Memory B cell (primary cell): ENCODE data around the gene ITCH.
"Not testable (repeated sequence)": the region's sequence is repeated elsewhere in the genome, so short reads cannot be mapped to it uniquely, and the experiment has no call there.

Experiments used
- ATAC-seq: fragments of 150-1000 bp; cut with Tn5 transposase; 2 replicates; pipeline ENCODE4 v1.10.0; 2021; ENCODE audit warnings: low read depth, mild to moderate bottlenecking, moderate library complexity
- DNase-seq, 2 donors: peaks; one replicate each; pipeline ENCODE4 v3.0.0; 2022; ENCODE audit warnings: low spot score in 2 of 2
- H3K27ac Mint-ChIP-seq: one replicate; pipeline ENCODE4 v1.8.0; 2022; ENCODE audit warnings: mild to moderate bottlenecking, moderate library complexity, mixed read lengths
- H3K27me3 Mint-ChIP-seq: one replicate; pipeline ENCODE4 v1.8.0; 2022; ENCODE audit warnings: mixed read lengths
- H3K36me3 Mint-ChIP-seq: one replicate; pipeline ENCODE4 v1.8.0; 2022; ENCODE audit warnings: mild to moderate bottlenecking, mixed read lengths
- H3K4me1 Mint-ChIP-seq: one replicate; pipeline ENCODE4 v1.8.0; 2022; ENCODE audit warnings: mixed read lengths
- H3K4me3 Mint-ChIP-seq: one replicate; pipeline ENCODE4 v1.8.0; 2022; ENCODE audit warnings: mild to moderate bottlenecking, moderate library complexity, mixed read lengths
- H3K9me3 Mint-ChIP-seq: one replicate; pipeline ENCODE4 v1.8.0; 2022; ENCODE audit warnings: mixed read lengths

The ITCH gene

DNA sequence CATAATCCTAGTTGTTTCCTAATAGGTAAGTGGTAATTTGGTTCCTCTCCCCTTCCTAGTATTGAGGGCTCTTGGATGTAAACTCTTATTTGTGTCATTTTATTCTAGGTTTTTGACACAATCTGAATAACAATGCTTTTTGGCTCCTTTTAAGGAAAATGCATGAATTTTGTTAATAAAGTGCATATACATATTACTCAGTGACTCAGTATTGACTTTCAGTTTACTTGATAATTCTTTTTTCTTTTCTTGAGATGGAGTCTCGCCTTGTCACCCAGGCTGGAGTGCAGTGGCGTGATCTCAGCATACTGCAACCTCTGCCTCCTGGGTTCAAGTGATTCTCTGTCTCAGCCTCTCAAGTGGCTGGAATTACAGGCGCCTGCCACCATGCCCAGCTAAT lies 19.1 kb downstream of the ITCH start:
- DNase-seq (no peak), ATAC-seq (no peak)
- Mint-ChIP-seq H3K4me1 (peaks cover 6% of the 10 kb centered on the region), H3K27ac (no peak overlapping the region), H3K36me3 (no peaks in the 10 kb centered on the region), H3K4me3 (no peak overlapping the region), H3K9me3 (no peaks in the 10 kb centered on the region), H3K27me3 (no peaks in the 10 kb centered on the region)

DNA sequence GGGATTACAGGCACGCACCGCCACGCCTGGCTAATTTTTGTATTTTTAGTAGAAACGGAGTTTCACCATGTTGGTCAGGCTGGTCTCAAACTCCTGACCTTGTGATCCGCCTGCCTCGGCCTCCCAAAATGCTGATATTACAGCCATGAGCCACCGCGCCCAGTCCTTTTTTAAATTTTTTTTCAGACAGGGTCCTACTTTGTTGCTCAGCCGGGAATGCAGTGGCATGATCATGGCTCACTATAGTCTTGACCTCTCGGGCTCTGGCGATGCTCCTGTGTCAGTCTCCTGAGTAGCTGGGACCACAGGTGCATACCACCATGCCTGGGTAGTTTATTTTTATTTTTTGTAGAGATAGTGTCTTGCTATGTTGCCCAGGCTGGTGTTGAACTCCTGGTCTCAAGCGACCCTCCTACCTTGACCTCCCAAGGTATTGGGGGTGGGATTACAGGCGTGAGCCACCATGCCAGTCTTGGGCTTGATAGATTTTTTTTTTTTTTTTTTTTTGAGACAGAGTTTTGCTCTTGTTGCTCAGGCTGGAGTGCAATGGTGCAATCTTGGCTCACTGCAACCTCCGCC lies 19.9 kb downstream of the ITCH start:
- H3K4me1 Mint-ChIP-seq, H3K27me3 Mint-ChIP-seq, DNase-seq, ATAC-seq, H3K36me3 Mint-ChIP-seq, H3K27ac Mint-ChIP-seq, H3K9me3 Mint-ChIP-seq, H3K4me3 Mint-ChIP-seq: not testable (repeated sequence)

DNA sequence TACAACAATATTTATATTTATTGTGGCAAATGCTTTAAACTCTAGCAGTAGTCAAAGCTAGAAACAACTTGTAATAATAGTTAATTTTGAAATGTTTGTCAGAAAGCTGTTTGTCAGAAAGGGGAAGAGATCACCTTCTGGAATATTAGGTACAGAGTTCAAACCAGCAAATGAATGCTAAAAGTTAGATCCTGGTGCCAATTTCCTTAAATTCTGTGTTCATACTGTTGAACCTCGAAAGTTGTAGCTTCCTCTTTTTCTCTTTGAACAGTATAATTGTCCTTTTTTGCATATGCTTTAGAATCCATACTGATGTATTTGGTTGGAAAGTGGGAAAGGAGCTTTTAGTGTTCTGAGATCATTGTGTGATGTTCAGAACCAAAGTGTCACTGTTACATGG lies 22.4 kb downstream of the ITCH start:
- Mint-ChIP-seq H3K9me3 (no peaks in the 10 kb centered on the region), H3K4me3 (no peak overlapping the region), H3K4me1 (peaks cover 22% of the 10 kb centered on the region), H3K36me3 (peaks cover 8% of the 10 kb centered on the region), H3K27ac (no peak overlapping the region), H3K27me3 (no peaks in the 10 kb centered on the region)
- DNase-seq, result no peak
- peak; percentile 52 for ATAC-seq

DNA sequence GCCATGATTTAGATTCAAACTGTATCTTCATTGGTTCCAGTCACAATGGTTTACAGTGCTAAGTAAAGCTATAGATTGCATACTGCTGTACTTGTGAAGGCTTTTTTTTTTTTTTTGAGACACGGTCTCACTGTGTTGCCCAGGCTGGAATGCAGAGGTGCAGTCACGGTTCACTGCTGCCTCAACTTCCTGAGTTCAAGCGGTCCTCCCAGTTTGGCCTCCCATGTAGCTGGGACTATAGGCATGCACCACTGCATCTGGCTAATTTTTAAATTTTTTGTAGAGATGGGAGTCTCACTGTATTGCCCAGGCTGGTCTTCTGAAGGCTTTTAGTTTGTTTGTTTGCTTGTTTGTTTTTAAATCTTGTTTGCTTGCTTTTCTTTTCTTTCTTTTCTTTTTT lies 24.9 kb downstream of the ITCH start:
- peak overlapping the region; percentile 58 for H3K27ac Mint-ChIP-seq
- DNase-seq, result no peak
- H3K9me3 Mint-ChIP-seq, result no peaks in the 10 kb centered on the region
- peaks cover 9% of the 10 kb centered on the region for H3K36me3 Mint-ChIP-seq
- no peaks in the 10 kb centered on the region for H3K27me3 Mint-ChIP-seq
- H3K4me1 Mint-ChIP-seq, result peaks cover 27% of the 10 kb centered on the region
- no peak for ATAC-seq
- no peak overlapping the region for H3K4me3 Mint-ChIP-seq

DNA sequence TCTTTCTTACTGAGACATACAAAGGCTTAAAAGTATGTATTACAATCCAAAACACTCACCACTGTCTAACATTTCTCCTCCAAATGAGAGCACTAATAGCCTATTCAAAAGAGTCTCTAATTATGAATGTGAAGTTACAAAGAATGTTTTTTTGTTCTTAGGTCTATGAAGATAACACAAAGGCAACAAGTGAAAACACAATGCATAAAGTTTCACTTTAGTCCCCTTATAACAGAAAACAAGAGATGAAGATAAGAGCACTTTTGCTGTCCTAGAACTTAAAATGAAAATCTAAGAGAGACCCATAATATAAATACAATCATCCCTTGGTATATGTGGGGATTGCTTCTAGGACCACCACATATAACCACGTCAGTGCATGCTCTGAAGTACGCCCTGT lies 25.6 kb downstream of the ITCH start:
- Mint-ChIP-seq H3K27ac (peak overlapping the region; percentile 58), H3K9me3 (no peaks in the 10 kb centered on the region), H3K4me1 (peaks cover 29% of the 10 kb centered on the region), H3K4me3 (no peak overlapping the region), H3K36me3 (peaks cover 13% of the 10 kb centered on the region), H3K27me3 (no peaks in the 10 kb centered on the region)
- no peak for DNase-seq
- no peak for ATAC-seq

DNA sequence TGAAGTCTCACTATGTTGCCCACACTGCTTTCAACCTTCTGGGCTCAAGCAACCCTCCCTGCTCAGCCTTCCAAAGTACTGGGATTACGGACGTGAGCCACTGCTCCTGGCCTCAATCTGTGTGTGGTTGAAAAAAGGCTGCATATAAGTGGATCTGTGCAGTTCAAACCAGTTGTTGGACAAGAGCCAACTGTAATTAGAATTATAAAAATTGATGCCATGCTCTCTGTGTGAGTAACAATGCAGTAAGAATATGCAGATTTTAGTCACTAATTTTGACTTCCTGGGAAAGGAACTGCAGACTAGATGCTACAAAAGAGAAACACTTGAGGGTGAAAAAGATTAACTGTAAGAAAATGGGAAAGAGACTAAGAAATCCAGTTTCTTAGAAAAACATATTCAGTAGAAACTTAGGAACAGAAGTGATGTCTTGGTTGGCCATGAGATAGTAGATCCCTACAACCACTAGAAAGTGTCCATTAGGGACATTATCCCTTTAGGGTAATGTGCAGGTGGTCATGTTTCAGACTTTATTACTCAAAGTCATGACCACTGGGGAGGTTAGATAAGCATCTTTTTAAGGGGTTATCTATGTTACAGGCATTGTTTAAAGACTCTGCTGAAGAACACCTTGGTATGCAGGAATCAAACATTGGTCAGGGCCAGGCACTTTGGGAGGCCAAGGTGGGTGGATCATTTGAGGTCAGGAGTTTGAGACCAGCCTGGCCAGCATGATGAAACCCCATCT lies 26.3 kb downstream of the ITCH start:
- no peak for ATAC-seq
- Mint-ChIP-seq H3K36me3 (peaks cover 13% of the 10 kb centered on the region), H3K9me3 (no peaks in the 10 kb centered on the region), H3K27me3 (no peaks in the 10 kb centered on the region), H3K4me3 (no peak overlapping the region), H3K4me1 (peaks cover 29% of the 10 kb centered on the region), H3K27ac (no peak overlapping the region)
- DNase-seq, result no peak

DNA sequence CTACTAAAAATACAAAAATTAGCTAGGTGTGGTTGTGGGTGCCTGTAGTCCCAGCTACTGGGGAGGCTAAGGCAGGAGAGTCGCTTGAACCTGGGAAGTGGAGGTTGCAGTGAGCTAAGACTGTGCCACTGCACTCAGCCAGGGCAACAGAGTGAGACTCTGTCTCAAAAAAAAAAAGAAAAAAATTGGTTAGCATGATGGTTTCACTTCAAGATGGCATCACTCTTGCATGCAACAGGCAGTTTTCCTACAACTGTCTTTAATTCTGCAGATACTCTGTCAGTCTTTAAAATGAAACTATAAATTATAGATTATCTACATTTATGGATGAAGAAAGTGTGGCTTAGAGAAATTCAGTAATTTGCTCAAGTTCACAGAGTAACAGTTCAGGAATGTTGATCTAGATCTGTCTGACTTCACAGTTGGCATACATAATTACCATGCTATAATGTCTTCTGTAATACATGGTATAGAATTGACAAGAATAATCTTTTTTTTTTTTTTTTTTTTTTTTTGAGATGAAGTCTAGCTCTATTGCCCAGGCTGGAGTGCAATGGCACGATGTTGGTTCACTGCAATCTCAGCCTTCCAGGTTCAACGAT lies 27.0 kb downstream of the ITCH start:
- no peaks in the 10 kb centered on the region for H3K27me3 Mint-ChIP-seq
- peaks cover 32% of the 10 kb centered on the region for H3K4me1 Mint-ChIP-seq
- H3K4me3 Mint-ChIP-seq, result no peak overlapping the region
- ATAC-seq (no peak), DNase-seq (no peak)
- no peaks in the 10 kb centered on the region for H3K9me3 Mint-ChIP-seq
- H3K36me3 Mint-ChIP-seq, result peaks cover 17% of the 10 kb centered on the region
- H3K27ac Mint-ChIP-seq, result no peak overlapping the region

DNA sequence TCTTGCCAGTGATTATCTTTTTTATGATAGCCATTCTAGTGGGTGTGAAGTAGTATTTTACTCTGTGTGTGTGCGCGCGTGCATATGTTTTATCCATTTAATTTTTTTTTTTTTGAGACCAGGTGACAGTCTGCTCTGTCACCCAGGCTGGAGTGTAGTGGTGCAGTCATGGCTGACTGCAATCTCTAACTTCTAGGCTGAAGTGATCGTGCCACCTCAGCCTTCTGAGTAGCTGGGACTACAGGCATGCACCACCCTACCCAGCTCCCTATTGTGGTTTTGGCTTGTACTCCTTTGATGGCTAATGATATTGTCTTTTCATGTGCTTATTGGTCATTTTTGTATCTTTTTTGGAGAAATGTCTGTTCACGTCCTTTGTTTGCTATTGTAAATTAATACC lies 33.3 kb downstream of the ITCH start:
- H3K27ac Mint-ChIP-seq, result no peak overlapping the region
- peaks cover 20% of the 10 kb centered on the region for H3K36me3 Mint-ChIP-seq

DNA sequence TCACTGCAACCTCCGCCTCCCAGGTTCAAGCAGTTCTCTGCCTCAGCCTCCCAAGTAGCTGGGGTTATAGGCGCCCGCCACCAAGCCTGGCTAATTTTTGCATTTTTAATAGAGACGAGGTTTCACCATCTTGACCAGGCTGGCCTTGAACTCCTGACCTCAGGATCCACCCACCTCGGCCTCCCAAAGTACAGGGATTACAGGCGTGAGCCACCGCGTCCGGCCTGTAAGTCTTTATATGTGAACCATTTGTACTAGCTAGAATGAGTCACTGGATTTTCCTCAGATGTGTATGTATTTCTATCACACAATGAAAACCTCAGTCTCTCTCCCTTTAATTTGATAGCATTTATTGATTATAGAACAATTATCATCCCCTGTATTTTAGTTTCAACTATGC lies 34.0 kb downstream of the ITCH start:
- Mint-ChIP-seq H3K4me3 (no peak overlapping the region), H3K36me3 (peaks cover 22% of the 10 kb centered on the region), H3K27ac (no peak overlapping the region), H3K4me1 (peaks cover 8% of the 10 kb centered on the region), H3K27me3 (no peaks in the 10 kb centered on the region), H3K9me3 (no peaks in the 10 kb centered on the region)
- no peak for DNase-seq
- no peak for ATAC-seq

More for the DNA sequence above, 33.3 kb downstream of the ITCH start:
- DNase-seq, result no peak
- ATAC-seq, result no peak
- no peaks in the 10 kb centered on the region for H3K27me3 Mint-ChIP-seq
- H3K9me3 Mint-ChIP-seq, result no peaks in the 10 kb centered on the region
- no peak overlapping the region for H3K4me3 Mint-ChIP-seq
- H3K4me1 Mint-ChIP-seq, result peaks cover 7% of the 10 kb centered on the region

DNA sequence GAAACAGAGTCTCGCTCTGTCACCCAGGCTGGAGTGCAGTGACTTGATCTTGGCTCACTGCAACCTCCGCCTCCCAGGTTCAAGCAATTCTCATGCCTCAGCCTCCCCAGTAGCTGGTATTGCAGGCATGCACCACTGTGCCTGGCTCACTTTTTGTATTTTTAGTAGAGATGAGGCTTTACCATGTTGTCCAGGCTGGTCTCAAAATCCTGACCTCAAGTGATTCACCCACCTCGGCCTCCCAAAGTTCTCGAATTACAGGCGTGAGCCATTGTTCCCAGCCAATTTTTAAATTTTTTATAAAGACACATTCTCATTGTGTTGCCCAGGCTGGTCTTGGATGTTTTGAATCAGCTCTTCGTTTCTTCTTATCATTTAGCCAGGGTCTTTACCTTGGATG lies 37.7 kb downstream of the ITCH start:
- H3K36me3 Mint-ChIP-seq, result peaks cover 14% of the 10 kb centered on the region
- peaks cover 15% of the 10 kb centered on the region for H3K4me1 Mint-ChIP-seq
- ATAC-seq, H3K9me3 Mint-ChIP-seq, H3K4me3 Mint-ChIP-seq, H3K27me3 Mint-ChIP-seq, DNase-seq: not testable (repeated sequence)
- H3K27ac Mint-ChIP-seq, result peak overlapping the region; percentile 60

DNA sequence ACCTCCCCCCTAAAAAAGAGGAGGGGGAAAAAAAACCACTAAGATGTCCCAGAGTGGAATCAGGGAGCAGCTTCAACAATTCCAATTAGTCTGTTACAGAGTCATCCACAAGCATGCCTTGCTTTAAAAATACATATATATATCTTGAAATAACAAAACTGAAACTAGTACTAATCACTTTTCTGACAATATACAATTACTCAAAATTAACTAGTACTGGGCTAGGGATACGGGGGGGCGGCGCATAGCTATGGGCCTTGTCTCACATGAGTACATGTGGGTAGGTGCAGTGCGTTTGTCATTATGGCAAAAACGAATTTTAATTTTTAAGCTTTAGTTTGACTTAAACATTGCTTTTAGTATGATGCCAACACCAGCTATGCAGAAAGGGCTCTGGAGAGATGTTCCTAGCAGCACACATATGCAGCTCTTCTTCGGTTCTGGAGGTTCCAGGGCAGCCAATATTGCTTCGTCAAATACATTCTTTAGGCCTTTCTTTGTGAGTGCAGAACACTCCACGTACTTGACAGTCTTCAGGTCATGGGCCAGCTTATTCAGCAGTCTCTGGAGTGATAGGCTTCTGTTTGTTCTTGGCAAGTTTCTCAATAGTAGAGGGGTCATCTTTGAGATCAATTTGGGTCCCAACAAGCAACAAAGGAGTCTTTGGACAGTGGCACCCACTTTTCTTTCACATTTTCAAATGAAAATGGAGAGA lies 38.8 kb downstream of the ITCH start:
- Mint-ChIP-seq H3K27me3 (no peaks in the 10 kb centered on the region), H3K27ac (peak overlapping the region; percentile 62), H3K4me1 (peaks cover 17% of the 10 kb centered on the region), H3K4me3 (no peak overlapping the region), H3K9me3 (no peaks in the 10 kb centered on the region), H3K36me3 (peaks cover 13% of the 10 kb centered on the region)
- no peak for ATAC-seq
- no peak for DNase-seq

DNA sequence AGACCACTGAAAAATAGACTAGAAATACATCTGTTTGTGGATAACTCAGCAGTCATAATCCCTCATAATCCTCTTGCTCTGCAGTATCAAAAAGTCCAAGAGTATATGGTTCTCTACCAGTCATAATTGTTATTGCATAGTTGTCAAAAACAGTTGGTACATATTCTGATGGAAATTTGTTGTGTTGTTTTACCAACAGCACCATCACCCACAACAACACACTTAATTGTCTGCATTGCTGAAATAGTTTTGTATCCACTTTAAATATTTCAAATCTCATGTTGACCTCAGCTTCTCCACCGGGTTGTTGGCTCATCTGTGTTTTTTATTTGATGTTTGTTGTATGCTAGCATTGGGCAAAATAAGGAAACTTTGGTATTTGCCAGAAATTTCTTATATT lies 39.4 kb downstream of the ITCH start:
- no peak for ATAC-seq
- Mint-ChIP-seq H3K27me3 (no peaks in the 10 kb centered on the region), H3K9me3 (no peaks in the 10 kb centered on the region), H3K27ac (peak overlapping the region; percentile 62), H3K4me3 (no peak overlapping the region), H3K4me1 (peaks cover 18% of the 10 kb centered on the region), H3K36me3 (peaks cover 12% of the 10 kb centered on the region)
- no peak for DNase-seq

DNA sequence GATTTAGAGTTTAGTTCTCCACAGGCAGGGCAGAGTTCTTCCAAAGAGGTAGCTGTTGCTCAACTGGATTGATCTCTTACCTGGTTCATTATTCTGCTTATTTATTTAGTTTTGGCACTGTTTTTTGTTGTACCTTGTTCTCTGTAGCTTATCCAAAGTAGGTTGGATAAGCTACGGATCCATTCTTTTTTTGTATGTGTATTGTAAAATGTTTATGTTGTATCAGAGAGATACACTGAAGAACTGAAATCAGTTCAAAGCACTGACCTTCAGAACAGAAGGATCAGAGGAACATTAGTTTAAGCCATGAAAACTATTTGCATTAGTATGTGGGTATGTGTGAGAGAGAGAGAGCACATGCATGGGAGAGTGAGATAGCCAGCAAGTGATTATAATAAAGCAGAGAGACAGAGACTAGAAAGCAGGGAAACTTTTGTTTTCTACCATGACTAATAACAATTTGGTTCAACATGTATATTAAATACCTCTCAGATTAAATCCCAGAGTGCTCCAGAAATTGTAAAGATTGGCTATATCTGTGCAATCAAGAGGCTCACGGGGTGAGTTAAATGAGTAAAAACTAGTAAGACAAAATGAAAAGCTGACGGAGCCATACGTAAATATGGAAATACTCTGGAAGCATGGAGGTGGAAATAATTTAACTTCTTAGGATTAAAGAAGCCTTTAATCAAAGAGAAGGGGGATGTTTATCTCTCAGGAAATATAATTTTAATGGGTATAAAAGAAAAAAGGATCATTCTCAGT lies 40.2 kb downstream of the ITCH start:
- Mint-ChIP-seq H3K9me3 (no peaks in the 10 kb centered on the region), H3K4me3 (peak overlapping the region; percentile 43), H3K4me1 (peaks cover 20% of the 10 kb centered on the region), H3K27me3 (no peaks in the 10 kb centered on the region), H3K27ac (peak overlapping the region; percentile 55), H3K36me3 (peaks cover 14% of the 10 kb centered on the region)
- DNase-seq (no peak), ATAC-seq (no peak)

DNA sequence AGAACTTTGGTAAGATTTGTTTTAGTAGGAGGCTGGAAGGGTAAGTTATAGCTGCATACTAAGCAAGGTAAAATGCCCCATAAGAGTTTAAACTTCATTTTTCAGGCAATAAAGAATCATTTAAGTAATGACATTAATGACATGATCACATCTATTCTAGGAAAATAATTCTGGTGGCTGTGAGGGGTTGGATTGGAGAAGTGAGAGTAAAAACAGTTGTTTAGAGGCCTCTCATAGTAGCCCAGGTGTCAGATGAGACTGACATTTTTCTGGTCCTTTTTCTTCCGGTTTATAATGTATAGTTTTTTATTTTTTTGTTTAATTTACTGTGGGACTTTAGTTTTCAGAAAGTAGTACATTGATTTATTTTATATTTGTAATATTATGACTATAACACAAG lies 40.8 kb downstream of the ITCH start:
- Mint-ChIP-seq H3K9me3 (no peaks in the 10 kb centered on the region), H3K4me1 (peaks cover 20% of the 10 kb centered on the region), H3K36me3 (peaks cover 18% of the 10 kb centered on the region), H3K27ac (peak overlapping the region; percentile 55), H3K27me3 (no peaks in the 10 kb centered on the region), H3K4me3 (peak overlapping the region; percentile 40)
- ATAC-seq (peak; percentile 86), DNase-seq (peak in 1 of 2 donors; percentile 20)
